Transverse colon (tissue), 4 donors: ENCODE measurements around the gene ADRA2A.

Source experiments
- POLR2A ChIP-seq: fragments of 450-650 bp; IDR thresholded peaks from one replicate; pipeline ENCODE4 v1.6.1; 2016; ENCODE audit warnings: antibody characterized with exemption, mild to moderate bottlenecking, moderate library complexity
- POLR2AphosphoS5 ChIP-seq, 3 donors: sonication (generic); formaldehyde crosslinking; IDR thresholded peaks; one replicate each; pipeline ENCODE4 v1.6.1; 2016; ENCODE audit warnings: antibody characterized with exemption in 3 of 3
- TF ChIP-seq, protein P1 (sequence below), 5 experiments: fragments of 200-600 bp in 3 of 5; fragments of 450-650 bp in 2 of 5; sonication (generic) in 3 of 5; IDR thresholded peaks; 1 replicate in 2 of 5; 2 replicates in 3 of 5; pipeline ENCODE4 v1.5.1; 2016 to 2017; ENCODE audit warnings: antibody characterized with exemption in 5 of 5, inconsistent platforms in 3 of 5, mild to moderate bottlenecking in 2 of 5, moderate library complexity in 1 of 5

DNA sequence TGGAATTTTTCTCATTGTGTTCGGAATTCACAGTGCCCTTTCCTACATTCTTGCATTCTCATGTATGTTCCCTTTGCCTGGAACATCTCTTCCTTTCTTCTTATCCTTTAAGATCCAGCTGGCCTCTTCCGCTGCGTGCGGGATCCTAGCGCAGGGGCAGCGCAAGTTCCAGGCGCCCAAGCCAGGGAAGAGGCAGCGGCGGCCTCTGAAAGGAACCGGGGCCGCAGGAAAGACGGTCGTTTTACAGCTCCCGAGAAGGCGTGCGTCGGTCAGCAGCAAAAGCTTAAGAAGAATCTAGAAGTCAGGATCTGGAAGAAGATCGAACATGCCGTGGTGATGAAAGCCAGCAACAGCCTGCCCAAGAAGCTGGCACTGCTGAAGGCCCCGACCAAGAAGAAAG, 28.0 kb downstream of the ADRA2A start:
- TF ChIP-seq, protein P1, sequence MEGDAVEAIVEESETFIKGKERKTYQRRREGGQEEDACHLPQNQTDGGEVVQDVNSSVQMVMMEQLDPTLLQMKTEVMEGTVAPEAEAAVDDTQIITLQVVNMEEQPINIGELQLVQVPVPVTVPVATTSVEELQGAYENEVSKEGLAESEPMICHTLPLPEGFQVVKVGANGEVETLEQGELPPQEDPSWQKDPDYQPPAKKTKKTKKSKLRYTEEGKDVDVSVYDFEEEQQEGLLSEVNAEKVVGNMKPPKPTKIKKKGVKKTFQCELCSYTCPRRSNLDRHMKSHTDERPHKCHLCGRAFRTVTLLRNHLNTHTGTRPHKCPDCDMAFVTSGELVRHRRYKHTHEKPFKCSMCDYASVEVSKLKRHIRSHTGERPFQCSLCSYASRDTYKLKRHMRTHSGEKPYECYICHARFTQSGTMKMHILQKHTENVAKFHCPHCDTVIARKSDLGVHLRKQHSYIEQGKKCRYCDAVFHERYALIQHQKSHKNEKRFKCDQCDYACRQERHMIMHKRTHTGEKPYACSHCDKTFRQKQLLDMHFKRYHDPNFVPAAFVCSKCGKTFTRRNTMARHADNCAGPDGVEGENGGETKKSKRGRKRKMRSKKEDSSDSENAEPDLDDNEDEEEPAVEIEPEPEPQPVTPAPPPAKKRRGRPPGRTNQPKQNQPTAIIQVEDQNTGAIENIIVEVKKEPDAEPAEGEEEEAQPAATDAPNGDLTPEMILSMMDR (IDR thresholded peaks at IDR 0.05) = no peak
- TF ChIP-seq POLR2A (no peak), POLR2AphosphoS5 (IDR thresholded peaks at IDR 0.05) (no peak)
